ENCODE results near the gene IFT43.

IFT43 gene

DNA sequence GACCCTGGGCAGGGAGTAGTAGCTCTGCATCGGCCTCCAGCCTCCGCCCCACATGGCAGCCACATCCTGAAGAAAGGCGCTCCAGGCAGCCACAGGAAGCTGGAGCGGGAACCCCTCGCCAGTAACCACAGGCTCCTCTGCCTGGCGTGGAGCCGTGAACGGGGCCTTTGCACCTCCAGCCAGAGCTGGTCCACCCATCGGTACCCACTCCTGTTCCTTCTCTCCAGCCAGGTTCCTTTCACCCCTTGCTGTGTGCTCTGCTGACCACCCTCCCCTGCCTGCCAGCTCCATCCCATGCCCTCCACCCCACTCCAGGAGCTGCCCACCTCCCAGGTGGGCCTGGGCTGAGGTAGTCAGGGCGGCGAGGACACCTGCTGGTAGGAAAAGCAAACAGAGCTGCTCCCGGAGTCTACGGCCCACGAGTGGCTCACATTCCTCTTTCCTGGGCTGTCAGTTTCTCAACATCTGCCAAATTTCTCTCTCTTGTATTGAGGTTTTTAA lies 6.4 kb upstream of the IFT43 start:
- peak overlapping the region; percentile 68 for H3K4me3 ChIP-seq (ENCODE audit: low read depth, low read length)
- TF ChIP-seq, protein P1, sequence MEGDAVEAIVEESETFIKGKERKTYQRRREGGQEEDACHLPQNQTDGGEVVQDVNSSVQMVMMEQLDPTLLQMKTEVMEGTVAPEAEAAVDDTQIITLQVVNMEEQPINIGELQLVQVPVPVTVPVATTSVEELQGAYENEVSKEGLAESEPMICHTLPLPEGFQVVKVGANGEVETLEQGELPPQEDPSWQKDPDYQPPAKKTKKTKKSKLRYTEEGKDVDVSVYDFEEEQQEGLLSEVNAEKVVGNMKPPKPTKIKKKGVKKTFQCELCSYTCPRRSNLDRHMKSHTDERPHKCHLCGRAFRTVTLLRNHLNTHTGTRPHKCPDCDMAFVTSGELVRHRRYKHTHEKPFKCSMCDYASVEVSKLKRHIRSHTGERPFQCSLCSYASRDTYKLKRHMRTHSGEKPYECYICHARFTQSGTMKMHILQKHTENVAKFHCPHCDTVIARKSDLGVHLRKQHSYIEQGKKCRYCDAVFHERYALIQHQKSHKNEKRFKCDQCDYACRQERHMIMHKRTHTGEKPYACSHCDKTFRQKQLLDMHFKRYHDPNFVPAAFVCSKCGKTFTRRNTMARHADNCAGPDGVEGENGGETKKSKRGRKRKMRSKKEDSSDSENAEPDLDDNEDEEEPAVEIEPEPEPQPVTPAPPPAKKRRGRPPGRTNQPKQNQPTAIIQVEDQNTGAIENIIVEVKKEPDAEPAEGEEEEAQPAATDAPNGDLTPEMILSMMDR (conservative IDR thresholded peaks at IDR 0.05; ENCODE audit: low read depth, low read length) = peak; percentile 88

DNA sequence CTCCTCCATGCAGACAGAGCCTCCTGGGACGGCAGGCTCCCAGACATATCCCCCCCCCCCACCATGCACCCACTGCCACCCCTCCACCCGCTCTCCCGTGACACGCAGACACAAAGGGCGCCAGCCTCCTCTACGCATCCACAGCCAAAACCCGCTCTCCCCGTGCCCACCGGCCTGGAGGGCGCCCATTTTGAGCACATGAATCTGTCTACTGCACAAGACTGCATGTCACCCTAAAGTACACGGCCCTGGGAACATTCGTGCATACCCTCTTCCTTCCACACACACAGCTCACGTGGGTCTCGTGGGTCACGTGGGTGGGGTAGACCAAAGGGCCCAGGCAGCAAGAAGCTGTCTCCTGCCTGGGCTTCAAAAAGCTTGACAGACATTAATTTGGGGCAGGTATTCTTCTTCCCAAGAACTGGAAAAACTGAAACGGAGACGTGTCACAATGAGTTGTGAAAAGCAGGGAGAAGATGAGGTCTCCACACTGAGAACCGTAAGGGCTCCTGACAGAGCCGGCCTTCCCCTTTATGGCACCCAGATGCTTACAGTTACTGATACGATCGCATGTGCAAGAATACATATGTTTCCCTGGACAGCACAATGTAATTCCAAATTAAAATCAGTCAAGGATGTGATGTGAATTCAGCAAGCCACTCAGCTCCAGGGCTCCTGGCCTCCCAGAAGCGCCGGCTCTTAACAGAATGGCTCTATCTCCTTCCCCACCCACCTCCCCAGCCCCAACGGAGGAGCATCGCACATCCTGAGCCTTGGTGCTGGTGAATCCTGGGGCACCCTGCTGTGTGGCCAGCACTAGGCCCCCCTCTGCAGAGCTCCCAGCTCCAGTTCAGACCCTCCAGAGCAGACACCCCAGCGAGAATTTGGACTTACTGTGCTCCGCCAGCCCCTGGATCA lies 5.7 kb upstream of the IFT43 start:
- TF ChIP-seq, protein P1 (conservative IDR thresholded peaks at IDR 0.05; ENCODE audit: low read depth, low read length) = no peak

More for the DNA sequence above, 6.4 kb upstream of the IFT43 start:
- DNase-seq (ENCODE audit: low read depth) = peak; percentile 73

DNA sequence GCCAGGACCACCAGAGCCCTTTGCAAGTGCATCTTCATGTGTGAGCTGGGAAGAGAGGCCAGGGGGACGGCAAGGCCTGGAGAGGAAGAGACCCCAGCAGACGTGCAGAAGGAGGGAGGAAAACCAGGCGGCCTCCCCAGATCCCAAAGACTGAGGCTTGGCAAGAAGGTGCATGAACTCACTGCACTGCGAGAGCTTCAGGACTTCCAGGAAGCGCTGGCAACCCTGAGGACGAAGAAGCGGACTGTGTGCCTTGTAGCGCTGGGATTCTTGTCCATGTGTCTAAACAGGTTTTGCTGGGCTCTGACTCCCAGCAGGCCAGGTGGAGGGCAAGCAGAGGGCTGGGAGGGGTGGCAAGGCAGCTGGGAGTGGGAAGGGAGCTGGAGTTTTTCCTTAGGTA lies 4.7 kb upstream of the IFT43 start:
- TF ChIP-seq, protein P1 (conservative IDR thresholded peaks at IDR 0.05; ENCODE audit: low read depth, low read length) = no peak
- peak overlapping the region; percentile 68 for H3K4me3 ChIP-seq (ENCODE audit: low read depth, low read length)
- DNase-seq (ENCODE audit: low read depth) = no peak

More for the DNA sequence above, 5.7 kb upstream of the IFT43 start:
- no peak for DNase-seq (ENCODE audit: low read depth)
- H3K4me3 ChIP-seq (ENCODE audit: low read depth, low read length) = peak overlapping the region; percentile 68

DNA sequence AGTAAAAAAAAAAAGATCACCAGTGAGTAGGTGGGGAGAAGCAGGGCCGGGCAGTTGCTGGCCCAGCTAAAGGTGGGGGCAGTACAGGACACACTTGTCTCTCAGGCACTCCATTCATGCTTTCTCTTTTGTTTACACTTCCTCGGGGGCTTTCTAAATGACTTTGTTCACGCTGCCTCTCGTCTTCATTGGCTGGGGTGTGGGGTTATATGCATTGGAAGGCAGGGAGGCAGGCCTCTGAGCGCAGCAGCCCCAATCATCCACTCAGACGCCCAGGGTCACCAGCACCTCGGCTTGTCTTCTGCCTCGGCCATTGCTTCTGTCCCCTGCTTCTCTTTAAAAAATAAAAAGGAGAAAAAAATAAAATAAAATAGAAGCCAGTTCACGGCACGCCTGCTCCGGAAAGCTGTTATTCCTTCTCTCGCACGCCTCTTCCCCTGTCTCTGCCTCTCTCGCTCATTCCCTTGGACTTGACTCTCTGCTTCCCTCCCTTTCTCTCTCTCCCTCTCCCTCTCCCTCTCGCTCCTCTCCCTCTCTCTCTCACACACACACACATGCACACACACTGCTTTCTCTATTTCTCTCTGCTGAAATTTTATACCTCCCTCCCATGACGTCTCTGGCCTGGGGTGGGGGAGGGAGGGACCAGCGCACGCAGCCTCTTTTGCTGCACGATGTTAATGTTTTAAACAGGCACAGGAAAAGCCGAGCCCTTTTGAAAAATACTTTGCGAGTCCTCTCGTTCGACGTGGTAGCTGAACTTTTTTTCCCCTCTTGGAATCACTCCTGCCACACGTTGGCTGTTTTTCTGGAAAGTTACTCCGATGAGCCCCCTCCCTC lies 3.9 kb upstream of the IFT43 start, which contains the start of gene TGFB3:
Gene TGFB3, minus strand, starts transcription at position 570 of the 840 bp plus-strand sequence. CDS start 1,102 bp downstream, outside the sequence.
- DNase-seq (ENCODE audit: low read depth) = peak; percentile 97
- H3K4me3 ChIP-seq (ENCODE audit: low read depth, low read length) = peak within 1 kb of the TSS; percentile 68
- TF ChIP-seq, protein P1 (conservative IDR thresholded peaks at IDR 0.05; ENCODE audit: low read depth, low read length) = no peak

DNA sequence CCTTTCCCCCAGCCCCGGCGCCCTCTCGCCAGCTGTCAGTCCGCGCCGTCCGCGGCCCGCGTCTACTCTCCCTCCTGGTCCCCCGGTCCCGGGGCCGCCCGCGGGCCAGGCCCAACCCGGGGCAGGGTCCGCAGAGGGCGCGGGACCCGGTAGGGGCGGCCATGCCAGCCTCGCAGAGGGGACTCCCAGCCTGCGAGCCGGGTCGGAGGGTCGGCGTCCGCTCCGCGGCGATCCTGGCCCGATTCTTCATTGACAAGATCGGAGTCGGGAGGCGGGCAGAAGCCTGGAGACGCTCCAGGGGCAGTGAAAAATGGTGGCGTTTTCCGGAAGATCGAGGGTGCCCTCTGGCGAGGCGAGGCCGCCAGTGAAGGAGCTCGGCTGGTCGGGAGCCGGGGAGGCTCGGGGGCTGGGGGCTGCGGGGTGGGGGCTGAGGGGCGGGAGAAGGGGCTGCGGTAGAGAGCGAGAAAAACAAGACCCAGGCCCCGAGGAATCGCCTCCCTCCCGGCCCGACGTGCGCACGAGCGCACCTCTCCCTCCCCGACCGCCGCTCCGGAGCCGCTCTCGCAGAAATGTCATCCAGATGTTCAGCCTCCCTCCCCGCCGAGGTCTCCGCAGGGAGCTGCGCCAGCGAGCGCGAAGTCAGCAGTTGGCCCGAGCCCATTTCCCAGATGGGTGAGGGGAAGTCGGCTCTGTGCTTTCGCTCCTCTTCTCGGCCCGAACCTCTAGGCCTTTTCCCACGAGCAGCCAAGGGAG lies 3.1 kb upstream of the IFT43 start:
- TF ChIP-seq, protein P1 (conservative IDR thresholded peaks at IDR 0.05; ENCODE audit: low read depth, low read length) = peak; percentile 69
- DNase-seq (ENCODE audit: low read depth) = peak; percentile 86
- H3K4me3 ChIP-seq (ENCODE audit: low read depth, low read length) = peak overlapping the region; percentile 68

DNA sequence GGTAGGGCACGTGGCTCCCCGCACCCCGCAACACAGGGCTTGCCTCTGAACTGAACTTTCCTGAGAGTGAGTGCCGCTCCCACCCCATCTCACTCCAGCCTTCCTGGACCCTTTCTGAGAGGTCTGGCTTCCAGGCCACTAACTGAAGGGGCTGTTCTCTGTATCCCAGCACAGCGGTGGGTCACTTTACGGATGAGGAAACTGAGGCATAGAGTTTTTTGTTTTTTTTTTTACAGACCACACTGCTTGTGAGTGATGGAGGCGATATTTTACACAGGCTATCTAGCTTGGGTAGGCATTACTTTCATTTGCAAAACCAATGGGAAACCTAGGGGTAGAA lies 2.6 kb upstream of the IFT43 start:
- peak overlapping the region; percentile 68 for H3K4me3 ChIP-seq (ENCODE audit: low read depth, low read length)
- TF ChIP-seq, protein P1 (conservative IDR thresholded peaks at IDR 0.05; ENCODE audit: low read depth, low read length) = no peak
- no peak for DNase-seq (ENCODE audit: low read depth)
